Gastrocnemius medialis (tissue), 4 donors: ENCODE results near the gene KLK7.

Source experiments
- POLR2A ChIP-seq, 2 donors: fragments of 450-650 bp; IDR thresholded peaks; one replicate each; pipeline ENCODE4 v1.6.1; 2017; ENCODE audit warnings: antibody characterized with exemption in 2 of 2, mild to moderate bottlenecking in 2 of 2, moderate library complexity in 2 of 2
- TF ChIP-seq, protein P1 (sequence below), 5 experiments: fragments of 450-650 bp in 3 of 5; fragments of 200-600 bp in 2 of 5; sonication (generic) in 2 of 5; IDR thresholded peaks in 4 of 5; conservative IDR thresholded peaks in 1 of 5; 1 replicate in 4 of 5; 2 replicates in 1 of 5; pipeline ENCODE4 v1.5.1; 2016 to 2019; ENCODE audit warnings: antibody characterized with exemption in 5 of 5, mild to moderate bottlenecking in 3 of 5, moderate library complexity in 3 of 5

DNA sequence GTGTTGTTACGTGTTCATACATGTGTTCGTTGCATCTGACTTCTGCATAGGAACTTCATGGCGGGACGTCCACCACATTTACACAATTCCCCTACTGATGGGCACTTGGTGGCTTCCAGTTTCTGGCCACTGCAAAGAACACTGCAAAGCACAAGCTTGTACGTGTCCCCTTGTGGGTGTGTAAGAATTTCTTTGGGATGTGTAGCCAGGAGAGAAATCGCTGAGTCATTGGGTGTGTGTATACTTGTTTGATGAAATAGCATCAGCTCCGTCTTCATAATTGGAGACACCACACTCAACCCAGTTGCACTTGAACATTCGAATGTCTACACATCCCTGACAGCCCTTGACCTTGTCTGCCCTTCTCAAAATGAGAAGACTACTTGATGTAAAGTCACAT is 50.1 kb downstream of the KLK7 start:
- TF ChIP-seq, protein P1, sequence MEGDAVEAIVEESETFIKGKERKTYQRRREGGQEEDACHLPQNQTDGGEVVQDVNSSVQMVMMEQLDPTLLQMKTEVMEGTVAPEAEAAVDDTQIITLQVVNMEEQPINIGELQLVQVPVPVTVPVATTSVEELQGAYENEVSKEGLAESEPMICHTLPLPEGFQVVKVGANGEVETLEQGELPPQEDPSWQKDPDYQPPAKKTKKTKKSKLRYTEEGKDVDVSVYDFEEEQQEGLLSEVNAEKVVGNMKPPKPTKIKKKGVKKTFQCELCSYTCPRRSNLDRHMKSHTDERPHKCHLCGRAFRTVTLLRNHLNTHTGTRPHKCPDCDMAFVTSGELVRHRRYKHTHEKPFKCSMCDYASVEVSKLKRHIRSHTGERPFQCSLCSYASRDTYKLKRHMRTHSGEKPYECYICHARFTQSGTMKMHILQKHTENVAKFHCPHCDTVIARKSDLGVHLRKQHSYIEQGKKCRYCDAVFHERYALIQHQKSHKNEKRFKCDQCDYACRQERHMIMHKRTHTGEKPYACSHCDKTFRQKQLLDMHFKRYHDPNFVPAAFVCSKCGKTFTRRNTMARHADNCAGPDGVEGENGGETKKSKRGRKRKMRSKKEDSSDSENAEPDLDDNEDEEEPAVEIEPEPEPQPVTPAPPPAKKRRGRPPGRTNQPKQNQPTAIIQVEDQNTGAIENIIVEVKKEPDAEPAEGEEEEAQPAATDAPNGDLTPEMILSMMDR (IDR thresholded peaks at IDR 0.05 in 4 of 5, conservative IDR thresholded peaks at IDR 0.05 in 1 of 5), result no peak
- TF ChIP-seq POLR2A (IDR thresholded peaks at IDR 0.05), result no peak
